Measurements from ENCODE around the gene EMC7. TPM values are rescaled to one million over a fixed set of nuclear protein-coding genes. Genes with fewer than 3 reads are reported as not detected.

EMC7 gene
- polyA plus RNA-seq, 1 donor (not counting 4 experiments of a cell fraction or from before 2014, with no cell fraction given), result 101 TPM

DNA sequence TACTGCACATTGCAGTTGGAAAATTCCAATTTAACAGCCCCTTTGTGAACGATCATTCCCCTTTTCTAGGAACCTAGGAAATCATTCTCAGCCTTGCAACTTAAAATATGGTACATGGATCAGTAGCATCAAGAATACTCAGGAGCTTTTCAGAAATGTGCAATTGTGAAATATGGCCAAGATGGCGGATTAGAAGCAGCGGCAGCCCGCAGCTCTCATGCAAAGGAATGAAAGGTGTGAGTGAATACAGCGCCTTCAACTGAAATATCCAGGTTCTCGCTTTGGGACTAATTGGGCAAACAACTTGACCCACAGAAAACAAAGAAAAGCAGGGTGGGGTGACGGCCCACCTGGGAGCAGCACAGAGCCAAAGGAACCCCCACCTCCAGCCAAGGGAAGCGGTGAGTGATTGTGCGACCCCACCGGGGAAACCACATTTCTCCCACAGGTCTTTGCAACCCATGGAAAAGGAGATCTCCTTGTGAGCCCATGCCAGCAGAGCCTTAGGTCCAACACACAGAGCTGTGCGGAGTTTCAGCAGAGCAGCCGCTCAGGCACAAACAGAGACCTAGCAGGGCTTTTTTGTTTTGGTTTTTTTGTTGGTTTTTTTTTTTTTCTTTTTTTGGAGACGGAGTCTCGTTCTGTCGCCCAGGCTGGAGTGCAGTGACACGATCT lies 55.1 kb downstream of the EMC7 start:
- Histone ChIP-seq H3K4me2 (ENCODE audit: control insufficient read depth, extremely low read depth, insufficient read depth, low read depth, low read length) (no peak overlapping the region), H3K9me1 (ENCODE audit: control insufficient read depth, extremely low read depth, insufficient read depth, low read length) (no peaks in the 10 kb centered on the region)

DNA sequence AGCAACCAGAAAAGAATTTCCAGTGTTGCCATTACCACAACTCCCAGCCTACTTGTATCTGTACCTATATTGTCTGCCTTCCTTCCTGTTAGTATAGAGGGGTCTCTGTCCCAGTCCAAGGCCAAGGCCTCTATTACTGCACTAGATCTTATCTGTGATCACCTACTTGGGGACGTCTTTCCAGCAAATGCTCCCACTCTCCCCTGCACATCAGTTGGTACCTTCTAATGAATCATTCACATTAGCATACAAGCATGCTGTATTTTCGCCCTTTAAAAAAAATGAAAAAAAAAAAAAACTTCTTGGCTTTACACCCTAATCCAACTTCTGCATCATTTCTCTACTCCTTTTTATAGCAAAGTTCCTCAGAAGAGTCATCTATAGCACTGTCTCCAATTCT lies 57.8 kb downstream of the EMC7 start:
- peaks cover 11% of the 10 kb centered on the region for H3K4me1 ChIP-seq (ENCODE audit: control insufficient read depth, extremely low read depth, insufficient read depth, low read length)

More for the DNA sequence above, 55.1 kb downstream of the EMC7 start:
- H3K4me1 ChIP-seq (ENCODE audit: control insufficient read depth, extremely low read depth, insufficient read depth, low read length), result peaks cover 8% of the 10 kb centered on the region
- TF ChIP-seq, protein P1, sequence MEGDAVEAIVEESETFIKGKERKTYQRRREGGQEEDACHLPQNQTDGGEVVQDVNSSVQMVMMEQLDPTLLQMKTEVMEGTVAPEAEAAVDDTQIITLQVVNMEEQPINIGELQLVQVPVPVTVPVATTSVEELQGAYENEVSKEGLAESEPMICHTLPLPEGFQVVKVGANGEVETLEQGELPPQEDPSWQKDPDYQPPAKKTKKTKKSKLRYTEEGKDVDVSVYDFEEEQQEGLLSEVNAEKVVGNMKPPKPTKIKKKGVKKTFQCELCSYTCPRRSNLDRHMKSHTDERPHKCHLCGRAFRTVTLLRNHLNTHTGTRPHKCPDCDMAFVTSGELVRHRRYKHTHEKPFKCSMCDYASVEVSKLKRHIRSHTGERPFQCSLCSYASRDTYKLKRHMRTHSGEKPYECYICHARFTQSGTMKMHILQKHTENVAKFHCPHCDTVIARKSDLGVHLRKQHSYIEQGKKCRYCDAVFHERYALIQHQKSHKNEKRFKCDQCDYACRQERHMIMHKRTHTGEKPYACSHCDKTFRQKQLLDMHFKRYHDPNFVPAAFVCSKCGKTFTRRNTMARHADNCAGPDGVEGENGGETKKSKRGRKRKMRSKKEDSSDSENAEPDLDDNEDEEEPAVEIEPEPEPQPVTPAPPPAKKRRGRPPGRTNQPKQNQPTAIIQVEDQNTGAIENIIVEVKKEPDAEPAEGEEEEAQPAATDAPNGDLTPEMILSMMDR (optimal IDR thresholded peaks at IDR 0.05 in 1 of 3, IDR thresholded peaks at IDR 0.05 in 1 of 3, conservative IDR thresholded peaks at IDR 0.05 in 1 of 3; ENCODE audit: extremely low read depth in 1 of 3, insufficient read depth in 2 of 3, low read length in 3 of 3), result no peak
- TF ChIP-seq EZH2 (IDR thresholded peaks at IDR 0.05; ENCODE audit: low read length), result no peak
- H2AFZ ChIP-seq (ENCODE audit: control insufficient read depth, low read length), result no peak overlapping the region
- FAIRE-seq, result no peak
- no peaks in the 10 kb centered on the region for H3K36me3 ChIP-seq (ENCODE audit: control insufficient read depth in 2 of 2, extremely low read depth in 1 of 2, insufficient read depth in 2 of 2, low read length in 2 of 2)
- no peak overlapping the region for H3K4me3 ChIP-seq (ENCODE audit: control insufficient read depth in 2 of 3, extremely low read depth in 1 of 3, insufficient read depth in 2 of 3, low read depth in 1 of 3, low read length in 3 of 3)
- H4K20me1 ChIP-seq (ENCODE audit: control insufficient read depth, extremely low read depth, insufficient read depth, low read length), result no peaks in the 10 kb centered on the region
- no peaks in the 10 kb centered on the region for H3K79me2 ChIP-seq (ENCODE audit: control insufficient read depth, insufficient read depth, low read length)
- no peak for DNase-seq (ENCODE audit: low read depth, low spot score)
- dilution Hi-C loops (cut with MboI; ENCODE audit: extremely low pct_ligation_motif_present, low sequenced_read_pairs), result no loop called here
- H3K27me3 ChIP-seq (ENCODE audit: control insufficient read depth, extremely low read depth, insufficient read depth, low read length), result no peaks in the 10 kb centered on the region
- H3K9me3 ChIP-seq (ENCODE audit: control insufficient read depth, low read depth, low read length), result no peaks in the 10 kb centered on the region
- no peak overlapping the region for H3K9ac ChIP-seq (ENCODE audit: control insufficient read depth, extremely low read depth, insufficient read depth, low read length)
- H3K27ac ChIP-seq (ENCODE audit: control insufficient read depth, insufficient read depth, low read length), result no peak overlapping the region

More for the DNA sequence above, 57.8 kb downstream of the EMC7 start:
- Histone ChIP-seq H3K27me3 (ENCODE audit: control insufficient read depth, extremely low read depth, insufficient read depth, low read length) (no peaks in the 10 kb centered on the region), H3K79me2 (ENCODE audit: control insufficient read depth, insufficient read depth, low read length) (no peaks in the 10 kb centered on the region), H3K9me3 (ENCODE audit: control insufficient read depth, low read depth, low read length) (no peaks in the 10 kb centered on the region), H3K9ac (ENCODE audit: control insufficient read depth, extremely low read depth, insufficient read depth, low read length) (no peak overlapping the region), H4K20me1 (ENCODE audit: control insufficient read depth, extremely low read depth, insufficient read depth, low read length) (no peaks in the 10 kb centered on the region), H3K9me1 (ENCODE audit: control insufficient read depth, extremely low read depth, insufficient read depth, low read length) (no peaks in the 10 kb centered on the region), H3K27ac (ENCODE audit: control insufficient read depth, insufficient read depth, low read length) (no peak overlapping the region), H3K4me3 (ENCODE audit: control insufficient read depth in 2 of 3, extremely low read depth in 1 of 3, insufficient read depth in 2 of 3, low read depth in 1 of 3, low read length in 3 of 3) (no peak overlapping the region), H3K36me3 (ENCODE audit: control insufficient read depth in 2 of 2, extremely low read depth in 1 of 2, insufficient read depth in 2 of 2, low read length in 2 of 2) (no peaks in the 10 kb centered on the region), H2AFZ (ENCODE audit: control insufficient read depth, low read length) (no peak overlapping the region), H3K4me2 (ENCODE audit: control insufficient read depth, extremely low read depth, insufficient read depth, low read depth, low read length) (no peak overlapping the region)
- DNase-seq (ENCODE audit: low read depth, low spot score) (no peak), FAIRE-seq (no peak)
- TF ChIP-seq, protein P1 (optimal IDR thresholded peaks at IDR 0.05 in 1 of 3, IDR thresholded peaks at IDR 0.05 in 1 of 3, conservative IDR thresholded peaks at IDR 0.05 in 1 of 3; ENCODE audit: extremely low read depth in 1 of 3, insufficient read depth in 2 of 3, low read length in 3 of 3), result no peak
- TF ChIP-seq EZH2 (IDR thresholded peaks at IDR 0.05; ENCODE audit: low read length), result no peak
- dilution Hi-C loops (cut with MboI; ENCODE audit: extremely low pct_ligation_motif_present, low sequenced_read_pairs), result no loop called here
